Measurements from ENCODE around the gene AGFG2.
A peak's percentile ranks its signal among the peaks of the same experiment; 100 is the strongest.
"Not testable (repeated sequence)": the region's sequence is repeated elsewhere in the genome, so short reads cannot be mapped to it uniquely, and the experiment has no call there.

Gene AGFG2

DNA sequence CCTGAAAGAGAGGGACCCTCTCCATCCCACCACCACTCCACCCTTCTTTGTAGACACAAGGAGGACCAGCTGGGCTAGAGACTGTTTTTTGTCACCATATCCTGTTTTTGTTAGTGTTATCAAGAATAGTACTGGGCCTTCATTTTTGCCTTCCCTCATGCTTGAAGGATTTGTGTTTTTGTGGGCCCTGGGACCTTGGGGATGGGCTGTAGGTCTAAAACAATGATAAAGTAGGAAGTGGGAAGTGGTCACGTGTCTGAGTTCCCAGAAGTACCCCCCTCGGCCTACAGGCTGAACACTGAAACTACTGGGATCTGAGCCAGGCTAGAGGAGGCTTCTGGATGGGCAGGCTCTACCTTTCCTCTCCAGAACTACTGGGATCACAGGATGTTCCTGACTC is 8.9 kb downstream of the AGFG2 start:
- DNase-seq (ENCODE audit: low read depth in 4 of 4, low spot score in 1 of 4) = no peak

DNA sequence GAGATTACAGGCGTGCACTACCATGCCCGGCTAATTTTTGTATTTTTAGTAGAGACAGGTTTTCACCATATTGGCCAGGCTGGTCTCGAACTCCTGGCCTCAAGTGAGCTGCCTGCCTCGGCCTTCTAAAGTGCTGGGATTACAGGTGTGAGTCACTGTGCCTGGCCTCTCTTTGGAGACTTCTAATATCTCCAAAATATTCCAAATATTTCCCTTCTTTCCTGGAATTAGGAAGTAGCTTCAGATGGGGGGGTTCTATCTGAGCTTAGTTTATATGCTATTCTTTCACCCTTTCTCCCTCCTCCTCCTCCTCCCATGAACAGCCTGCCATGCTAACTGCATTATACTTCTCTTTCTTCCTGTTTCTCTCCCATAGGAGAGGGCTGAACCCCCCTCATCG is 9.4 kb downstream of the AGFG2 start:
- not testable (repeated sequence) for DNase-seq (ENCODE audit: low read depth in 4 of 4, low spot score in 1 of 4)

DNA sequence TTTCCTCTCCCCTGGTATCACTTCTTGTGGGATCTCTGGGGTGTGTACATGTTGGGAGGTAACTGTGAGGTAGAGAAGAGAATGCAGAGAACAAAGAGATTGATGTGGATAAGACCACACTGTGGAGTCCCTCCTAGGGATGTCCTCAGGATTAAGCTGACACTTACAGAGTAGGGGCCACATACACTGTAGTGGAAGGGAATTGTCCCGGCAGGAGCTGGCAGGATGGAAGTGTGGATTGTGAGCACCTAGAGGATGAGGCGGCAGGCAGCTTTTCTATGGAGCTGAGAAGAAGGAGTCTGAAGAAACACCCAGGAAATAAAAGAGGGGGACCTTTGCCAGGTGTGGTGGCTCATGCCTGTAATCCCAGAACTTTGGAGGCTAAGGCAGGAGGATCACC is 13.5 kb downstream of the AGFG2 start:
- no peak for DNase-seq (ENCODE audit: low read depth in 4 of 4, low spot score in 1 of 4)

DNA sequence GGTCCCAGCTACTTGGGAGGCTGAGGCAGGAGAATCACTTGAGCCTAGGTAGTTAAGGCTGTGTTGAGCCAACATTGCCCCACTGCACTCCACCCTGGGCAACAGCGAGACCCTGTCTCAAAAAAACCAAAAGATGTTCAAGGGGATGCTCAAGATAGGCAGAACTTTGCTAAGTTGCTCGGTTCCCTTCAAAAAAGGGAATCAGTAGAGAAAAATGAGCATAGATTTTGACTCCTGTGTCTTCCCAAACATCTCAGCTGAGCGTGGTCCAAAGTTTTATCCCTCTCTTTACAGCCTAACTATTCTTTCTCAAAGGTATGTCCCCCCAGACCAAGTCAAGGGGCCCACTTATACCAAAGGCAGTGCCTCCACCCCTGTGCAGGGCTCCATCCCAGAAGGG is 14.0 kb downstream of the AGFG2 start:
- no peak for DNase-seq (ENCODE audit: low read depth in 4 of 4, low spot score in 1 of 4)

DNA sequence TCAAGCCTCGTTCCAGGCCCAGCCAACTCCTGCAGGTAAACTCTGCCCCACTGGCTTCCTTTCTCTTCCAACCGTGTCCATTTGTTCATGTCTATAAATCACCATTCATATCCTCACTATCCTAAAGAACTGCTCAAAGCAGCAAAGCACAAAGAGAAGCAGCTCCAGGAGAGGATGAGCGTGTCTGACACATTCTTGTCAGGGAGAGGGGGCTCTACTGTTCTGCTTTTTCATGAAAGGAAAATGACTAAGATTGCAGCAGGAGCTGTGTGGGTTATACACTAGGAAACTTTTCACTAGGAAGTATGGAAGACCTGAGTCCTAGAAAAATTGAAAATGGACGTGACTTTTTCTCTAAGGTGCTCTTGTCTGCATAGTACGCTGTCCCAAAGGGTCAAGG is 16.7 kb downstream of the AGFG2 start:
- DNase-seq (ENCODE audit: low read depth in 4 of 4, low spot score in 1 of 4) = no peak

GRCh38 chr7:100556541-100556940 is 17.5 kb downstream of the AGFG2 start:
- DNase-seq (ENCODE audit: low read depth in 4 of 4, low spot score in 1 of 4) = no peak

DNA sequence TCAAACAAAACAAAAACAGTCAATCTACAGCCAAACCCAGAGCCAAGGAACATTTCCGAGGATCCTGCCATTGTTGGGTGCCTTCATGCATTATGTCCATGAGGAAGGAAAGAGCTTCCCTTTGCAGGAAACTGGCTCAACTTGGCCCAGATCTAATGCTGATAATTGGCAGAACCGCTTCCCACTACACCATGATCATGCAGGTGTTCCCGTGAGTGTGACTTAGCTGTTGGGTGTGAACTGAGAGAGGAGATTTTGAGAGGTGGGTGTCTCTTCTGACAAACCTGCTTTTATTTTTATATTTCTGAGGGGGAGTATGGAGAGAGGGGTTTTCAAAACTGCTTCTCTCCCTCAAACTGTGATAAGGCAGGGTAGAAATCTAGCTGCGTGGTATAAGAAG is 20.1 kb downstream of the AGFG2 start:
- no peak for DNase-seq (ENCODE audit: low read depth in 4 of 4, low spot score in 1 of 4)

GRCh38 chr7:100561491-100562194 is 22.6 kb downstream of the AGFG2 start:
- DNase-seq (ENCODE audit: low read depth in 4 of 4, low spot score in 1 of 4) = no peak

GRCh38 chr7:100562195-100563099 is 23.4 kb downstream of the AGFG2 start:
- no peak for DNase-seq (ENCODE audit: low read depth in 4 of 4, low spot score in 1 of 4)

DNA sequence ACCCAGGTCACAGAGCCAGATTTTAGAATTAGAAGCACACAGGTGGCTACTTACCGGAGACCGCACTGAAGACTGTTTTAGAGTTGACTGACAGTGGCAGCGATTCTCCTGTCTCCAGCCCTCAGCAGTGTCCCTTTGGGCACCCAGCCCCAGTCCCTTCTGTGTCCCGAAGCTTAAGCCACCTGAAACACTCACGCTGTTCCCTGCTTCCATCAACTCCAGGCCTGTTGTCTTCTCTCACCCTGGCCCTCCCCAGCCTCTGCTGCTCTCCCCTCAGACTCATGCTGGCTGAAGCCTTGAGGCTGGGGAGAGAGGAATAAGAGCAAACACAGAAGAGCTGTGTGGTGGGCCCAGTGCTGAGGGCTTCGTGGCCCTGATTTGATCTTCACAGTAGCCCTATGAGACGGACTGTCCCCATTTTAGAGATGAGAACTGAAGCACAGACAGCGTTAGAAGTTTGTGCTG is 24.1 kb downstream of the AGFG2 start:
- DNase-seq (ENCODE audit: low read depth in 4 of 4, low spot score in 1 of 4) = no peak

GRCh38 chr7:100563809-100564400 is 24.9 kb downstream of the AGFG2 start:
- DNase-seq (ENCODE audit: low read depth in 4 of 4, low spot score in 1 of 4) = peak; percentile 66 to 90 (median 78)

DNA sequence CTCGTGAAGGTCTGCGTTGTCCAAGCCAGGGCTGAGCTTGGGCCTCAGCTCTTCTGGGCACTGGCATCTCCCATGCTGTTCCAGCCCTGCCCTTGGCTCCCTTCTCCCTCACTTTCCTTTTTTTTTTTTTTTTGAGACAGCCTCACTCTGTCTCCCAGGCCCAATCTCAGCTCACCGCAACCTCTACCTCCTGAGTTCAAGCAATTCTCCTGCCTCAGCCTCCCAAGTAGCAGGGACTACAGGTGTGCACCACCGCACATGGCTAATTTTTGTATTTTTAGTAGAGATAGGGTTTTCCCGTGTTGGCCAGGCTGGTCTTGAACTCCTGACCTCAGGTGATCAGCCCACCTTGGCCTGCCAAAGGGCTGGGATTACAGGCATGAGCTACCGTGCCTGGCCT is 25.4 kb downstream of the AGFG2 start:
- not testable (repeated sequence) for DNase-seq (ENCODE audit: low read depth in 4 of 4, low spot score in 1 of 4)

DNA sequence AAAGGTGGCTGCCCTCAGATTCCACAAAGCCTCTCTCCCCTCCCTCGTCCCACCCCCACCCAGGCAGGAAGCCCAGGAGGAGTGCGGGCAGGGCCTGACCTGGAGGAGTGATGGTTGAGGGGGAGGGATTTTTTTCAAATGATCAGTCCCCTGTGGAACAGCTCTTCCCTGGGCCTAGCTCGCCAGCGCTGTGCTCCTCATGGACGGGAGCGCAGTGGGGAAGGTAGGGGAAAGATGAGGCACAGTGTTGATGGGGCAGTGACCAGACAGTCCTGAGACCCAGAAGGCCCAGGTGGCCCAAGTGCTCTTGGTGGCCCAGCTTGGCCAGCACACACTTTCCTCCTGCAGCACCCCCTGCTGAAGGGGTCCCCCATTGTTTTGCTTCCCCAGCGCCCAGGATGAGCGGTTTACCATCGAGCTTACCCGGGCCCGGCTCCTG is 26.1 kb downstream of the AGFG2 start:
- no peak for DNase-seq (ENCODE audit: low read depth in 4 of 4, low spot score in 1 of 4)

- no peak for DNase-seq (ENCODE audit: low read depth in 4 of 4, low spot score in 1 of 4)
Measured at GRCh38 chr7:100566018-100566531, 27.1 kb downstream of the AGFG2 start.

GRCh38 chr7:100567031-100567730 is 28.2 kb downstream of the AGFG2 start:
- no peak for DNase-seq (ENCODE audit: low read depth in 4 of 4, low spot score in 1 of 4)

DNA sequence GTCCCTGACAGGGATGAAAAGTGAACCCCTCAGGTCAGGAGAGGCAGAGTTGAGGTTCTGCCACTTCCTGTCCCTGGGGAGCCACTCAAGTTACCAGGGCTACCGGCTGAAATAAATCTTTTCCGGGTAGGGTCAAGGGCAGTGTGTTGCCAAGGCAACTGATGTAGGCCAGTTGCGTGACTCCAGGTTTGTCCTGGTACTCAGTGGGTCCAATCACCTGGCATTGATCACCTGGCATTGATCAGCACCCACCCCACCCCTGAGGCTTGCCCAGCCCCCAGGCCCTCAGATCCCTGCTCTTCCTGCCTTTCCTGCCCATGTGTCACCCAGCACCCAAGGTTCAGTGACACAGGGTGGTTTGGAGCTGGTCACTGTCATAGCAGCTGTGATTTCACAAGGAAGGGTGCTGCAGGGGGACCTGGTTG is 28.8 kb downstream of the AGFG2 start:
- DNase-seq (ENCODE audit: low read depth in 4 of 4, low spot score in 1 of 4) = no peak

GRCh38 chr7:100568176-100568895 is 29.3 kb downstream of the AGFG2 start:
- DNase-seq (ENCODE audit: low read depth in 4 of 4, low spot score in 1 of 4) = no peak

GRCh38 chr7:100568896-100569844 is 30.2 kb downstream of the AGFG2 start:
- DNase-seq (ENCODE audit: low read depth in 4 of 4, low spot score in 1 of 4) = peak in 1 of 4 experiments; percentile 19

Measured in stimulated activated CD4-positive, alpha-beta T cell treated with anti-CD3 and anti-CD28 coated beads, Interleukin-1b, Interleukin-23, amount 100 ng/mL, for 24 hours (primary cell).